Breast epithelium (tissue), 4 donors: Measurements from ENCODE around the gene CEBPB. TPM values are rescaled to one million over a fixed set of nuclear protein-coding genes. Genes with fewer than 3 reads are reported as not detected.

Experiments
- DNase-seq, 2 donors: peaks; one replicate each; pipeline ENCODE4 v3.0.0-alpha.2; 2019; ENCODE audit warnings: low spot score in 2 of 2
- H3K27ac ChIP-seq, 2 donors: fragments of 200-600 bp; sonication (generic) in 1 of 2; one replicate each; pipeline ENCODE4 v1.5.1; 2016 to 2019; ENCODE audit warnings: mild to moderate bottlenecking in 1 of 2
- H3K27me3 ChIP-seq, 2 donors: fragments of 200-600 bp; sonication (generic) in 1 of 2; one replicate each; pipeline versions ENCODE4 v1.5.1 to v1.6.0; 2017 to 2019; ENCODE audit warnings: control low read depth in 1 of 2, mild to moderate bottlenecking in 1 of 2
- H3K36me3 ChIP-seq: fragments of 200-600 bp; one replicate; pipeline ENCODE4 v1.5.1; 2019
- H3K4me1 ChIP-seq, 2 donors: fragments of 200-600 bp; sonication (generic); one replicate each; pipeline ENCODE4 v1.5.1; 2016 to 2019; ENCODE audit warnings: control low read depth in 1 of 2
- H3K4me3 ChIP-seq, 3 donors: fragments of 200-600 bp; sonication (generic); 1 replicate in 2 of 3; 2 replicates in 1 of 3; pipeline ENCODE4 v1.5.1; 2016 to 2019; ENCODE audit warnings: mild to moderate bottlenecking in 3 of 3, moderate library complexity in 2 of 3
- H3K9me3 ChIP-seq, 2 donors: fragments of 200-600 bp; sonication (generic) in 1 of 2; one replicate each; pipeline ENCODE4 v1.5.1; 2016 to 2019; ENCODE audit warnings: control low read depth in 1 of 2
- POLR2A ChIP-seq: fragments of 450-650 bp; IDR thresholded peaks from one replicate; pipeline ENCODE4 v1.6.1; 2016; ENCODE audit warnings: antibody characterized with exemption, mild to moderate bottlenecking, moderate library complexity
- POLR2AphosphoS5 ChIP-seq, 3 donors: sonication (generic); formaldehyde crosslinking; IDR thresholded peaks; one replicate each; pipeline ENCODE4 v1.6.1; 2017; ENCODE audit warnings: antibody characterized with exemption in 3 of 3
- intact Hi-C: fragments of 100-400 bp; cut with DNase I; formaldehyde crosslinking; loops from one replicate; pipeline ENCODE4 v1.15.1; 2023; ENCODE audit warnings: low total_unique reads
- total RNA-seq, 3 donors: library from RNA; depleted of rRNA; stranded (reverse); fragments of >200 nt; gene quantifications; one replicate each; pipeline ENCODE4 v1.1.0, GENCODE V29; 2016
- TF ChIP-seq, protein P1 (sequence below), 3 donors: fragments of 450-650 bp; IDR thresholded peaks; one replicate each; pipeline ENCODE4 v1.5.1; 2016 to 2017; ENCODE audit warnings: antibody characterized with exemption in 3 of 3, mild to moderate bottlenecking in 3 of 3, moderate library complexity in 3 of 3

CEBPB gene
- total RNA-seq, 3 donors from 2014 or later: 137 to 177 (median 149) TPM

DNA sequence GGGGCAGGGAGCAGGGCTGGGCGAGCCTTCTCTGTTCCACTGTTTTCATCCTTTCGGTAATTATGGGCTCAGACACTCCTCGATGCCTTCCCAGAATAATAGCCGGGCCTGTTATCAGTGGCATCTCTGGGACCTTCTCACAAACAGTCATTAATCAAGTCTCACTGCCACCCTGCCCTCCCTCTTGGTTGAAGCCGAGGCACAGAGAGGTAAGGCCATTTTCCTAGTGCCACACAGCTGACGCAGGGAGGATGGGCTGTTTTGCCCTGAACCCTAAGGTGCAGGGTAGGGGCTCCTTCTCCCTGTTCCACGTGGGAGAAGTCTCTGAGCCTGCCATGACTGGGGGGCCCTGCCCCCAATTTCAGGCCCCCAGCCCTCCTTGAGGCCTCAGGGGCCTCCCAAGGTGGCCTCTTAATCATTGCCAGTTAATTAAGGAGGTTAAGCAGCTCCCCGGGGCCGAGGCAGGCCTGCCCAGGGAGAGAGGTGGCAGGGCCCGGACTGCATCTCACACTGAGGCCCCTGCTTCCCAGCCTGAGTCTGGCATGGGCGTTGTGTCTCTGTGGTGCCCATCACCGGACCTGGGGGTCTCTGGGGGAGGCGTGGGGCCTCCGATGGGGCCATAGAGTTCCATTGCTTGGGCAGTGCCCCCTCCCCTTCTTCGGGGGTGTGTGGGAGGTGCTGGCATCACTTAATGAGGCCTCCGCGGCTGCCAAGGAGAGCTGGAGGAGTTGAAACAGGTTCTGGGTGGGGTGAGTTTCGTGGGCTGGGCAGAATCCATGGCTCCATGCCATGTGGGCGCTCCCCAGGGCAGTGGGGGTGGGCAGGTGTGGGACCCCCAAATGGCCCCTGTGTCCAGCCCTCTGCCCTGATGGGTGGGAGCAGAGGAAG lies 42.9 kb downstream of the CEBPB start:
- Histone ChIP-seq H3K27me3 (no peaks in the 10 kb centered on the region), H3K27ac (peak overlapping the region; percentile 63 to 79), H3K4me3 (no peak overlapping the region), H3K36me3 (no peaks in the 10 kb centered on the region), H3K4me1 (peaks cover 0 to 14% of the 10 kb centered on the region in 2 donors), H3K9me3 (no peaks in the 10 kb centered on the region)
- DNase-seq: no peak
- intact Hi-C loops: no loop called here
- TF ChIP-seq POLR2AphosphoS5 (IDR thresholded peaks at IDR 0.05) (no peak), POLR2A (no peak)
- TF ChIP-seq, protein P1, sequence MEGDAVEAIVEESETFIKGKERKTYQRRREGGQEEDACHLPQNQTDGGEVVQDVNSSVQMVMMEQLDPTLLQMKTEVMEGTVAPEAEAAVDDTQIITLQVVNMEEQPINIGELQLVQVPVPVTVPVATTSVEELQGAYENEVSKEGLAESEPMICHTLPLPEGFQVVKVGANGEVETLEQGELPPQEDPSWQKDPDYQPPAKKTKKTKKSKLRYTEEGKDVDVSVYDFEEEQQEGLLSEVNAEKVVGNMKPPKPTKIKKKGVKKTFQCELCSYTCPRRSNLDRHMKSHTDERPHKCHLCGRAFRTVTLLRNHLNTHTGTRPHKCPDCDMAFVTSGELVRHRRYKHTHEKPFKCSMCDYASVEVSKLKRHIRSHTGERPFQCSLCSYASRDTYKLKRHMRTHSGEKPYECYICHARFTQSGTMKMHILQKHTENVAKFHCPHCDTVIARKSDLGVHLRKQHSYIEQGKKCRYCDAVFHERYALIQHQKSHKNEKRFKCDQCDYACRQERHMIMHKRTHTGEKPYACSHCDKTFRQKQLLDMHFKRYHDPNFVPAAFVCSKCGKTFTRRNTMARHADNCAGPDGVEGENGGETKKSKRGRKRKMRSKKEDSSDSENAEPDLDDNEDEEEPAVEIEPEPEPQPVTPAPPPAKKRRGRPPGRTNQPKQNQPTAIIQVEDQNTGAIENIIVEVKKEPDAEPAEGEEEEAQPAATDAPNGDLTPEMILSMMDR (IDR thresholded peaks at IDR 0.05): no peak

DNA sequence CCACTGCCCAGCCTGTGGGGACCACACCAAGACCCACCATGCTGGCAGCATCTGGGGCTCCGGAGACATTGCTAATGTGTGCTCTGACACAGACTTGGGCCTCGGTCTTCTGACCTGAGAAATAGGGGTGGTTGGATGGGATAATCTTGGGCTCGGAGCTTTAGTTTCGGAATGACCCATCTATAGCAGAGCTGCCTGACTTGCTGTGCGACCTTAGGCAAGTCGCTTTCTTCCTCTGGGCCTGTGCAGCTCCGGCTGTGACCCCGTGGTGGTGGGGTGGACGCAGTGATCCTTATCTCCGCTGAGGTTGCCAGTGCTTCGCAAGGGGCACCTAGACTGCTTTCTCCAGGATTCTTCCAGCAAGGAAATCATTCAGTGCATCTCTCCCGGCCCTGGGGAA lies 43.7 kb downstream of the CEBPB start:
- no peak for DNase-seq
- Histone ChIP-seq H3K9me3 (no peaks in the 10 kb centered on the region), H3K36me3 (no peaks in the 10 kb centered on the region), H3K4me3 (no peak overlapping the region), H3K4me1 (peaks cover 0 to 14% of the 10 kb centered on the region in 2 donors), H3K27me3 (no peaks in the 10 kb centered on the region), H3K27ac (peak overlapping the region; percentile 63 to 79)
- TF ChIP-seq, protein P1 (IDR thresholded peaks at IDR 0.05): no peak
- TF ChIP-seq POLR2AphosphoS5 (IDR thresholded peaks at IDR 0.05) (no peak), POLR2A (no peak)
- intact Hi-C loops: no loop called here

DNA sequence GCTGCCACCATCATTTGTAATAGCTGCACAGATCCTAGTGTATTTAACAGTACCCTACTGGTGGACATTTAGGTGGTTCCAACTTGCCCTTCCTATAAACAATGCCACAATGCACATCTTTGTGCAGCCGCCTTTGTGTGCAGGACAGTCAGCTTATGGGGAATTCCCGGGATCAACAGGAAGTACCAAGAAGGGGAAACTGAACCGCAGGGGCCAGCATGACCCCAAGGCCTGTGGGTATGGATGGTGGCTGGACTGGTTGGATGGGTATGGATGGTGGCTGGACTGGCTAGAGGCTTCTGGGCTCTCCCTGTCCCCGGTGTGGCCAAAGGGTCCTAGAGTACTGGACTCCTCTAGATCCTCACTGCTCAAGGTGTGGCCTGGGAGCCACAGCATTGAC lies 46.7 kb downstream of the CEBPB start:
- intact Hi-C loops: no loop called here
- Histone ChIP-seq H3K4me1 (peaks cover 0 to 20% of the 10 kb centered on the region in 2 donors), H3K36me3 (no peaks in the 10 kb centered on the region), H3K27ac (peak overlapping the region; percentile 77 to 79), H3K4me3 (no peak overlapping the region), H3K27me3 (no peaks in the 10 kb centered on the region), H3K9me3 (no peaks in the 10 kb centered on the region)
- TF ChIP-seq POLR2AphosphoS5 (IDR thresholded peaks at IDR 0.05) (peak in 1 of 3 donors; percentile 64), POLR2A (no peak)
- TF ChIP-seq, protein P1 (IDR thresholded peaks at IDR 0.05): peak in 1 of 3 donors; percentile 18
- peak; percentile 63 to 78 for DNase-seq

DNA sequence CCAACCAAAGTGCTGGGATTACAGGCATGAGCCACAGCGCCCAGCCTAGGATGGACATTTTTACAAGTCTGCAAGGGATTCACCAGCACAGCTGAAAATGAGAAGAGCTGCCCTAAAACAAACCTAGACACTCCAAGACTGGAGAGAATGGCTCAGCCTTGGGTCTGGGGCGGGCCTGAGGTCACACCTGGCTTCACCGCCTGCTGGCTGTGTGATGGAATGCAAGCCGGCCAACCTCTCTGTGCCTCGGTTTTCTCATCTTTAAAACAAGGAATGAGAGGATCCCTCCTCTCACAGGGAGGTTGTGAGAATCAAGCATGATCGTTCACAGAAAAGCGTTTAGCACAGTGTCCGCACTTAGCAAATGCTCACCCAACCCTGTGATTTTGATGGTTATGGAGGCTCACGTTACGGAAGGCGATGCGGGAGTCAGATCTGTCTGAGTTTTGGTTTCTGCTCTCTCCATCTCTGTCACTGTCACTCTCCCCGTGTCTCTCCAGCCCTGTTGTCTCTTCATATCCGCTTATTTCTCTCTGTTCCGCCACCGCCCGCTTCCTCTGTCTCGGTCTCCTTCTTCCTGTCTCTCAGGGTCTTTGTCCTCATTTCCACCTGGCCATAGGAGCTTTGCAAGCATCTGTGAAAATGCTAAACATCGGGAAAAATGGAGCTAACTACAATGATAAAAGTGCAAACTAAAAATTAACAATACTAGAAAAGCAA lies 47.6 kb downstream of the CEBPB start:
- H3K9me3 ChIP-seq: no peaks in the 10 kb centered on the region
- peak overlapping the region; percentile 77 to 79 for H3K27ac ChIP-seq
- TF ChIP-seq, protein P1 (IDR thresholded peaks at IDR 0.05): no peak
- TF ChIP-seq POLR2A (no peak), POLR2AphosphoS5 (IDR thresholded peaks at IDR 0.05) (no peak)
- no peaks in the 10 kb centered on the region for H3K36me3 ChIP-seq
- peaks cover 0 to 22% of the 10 kb centered on the region in 2 donors for H3K4me1 ChIP-seq
- H3K4me3 ChIP-seq: no peak overlapping the region
- intact Hi-C loops: no loop called here
- DNase-seq: no peak
- no peaks in the 10 kb centered on the region for H3K27me3 ChIP-seq

DNA sequence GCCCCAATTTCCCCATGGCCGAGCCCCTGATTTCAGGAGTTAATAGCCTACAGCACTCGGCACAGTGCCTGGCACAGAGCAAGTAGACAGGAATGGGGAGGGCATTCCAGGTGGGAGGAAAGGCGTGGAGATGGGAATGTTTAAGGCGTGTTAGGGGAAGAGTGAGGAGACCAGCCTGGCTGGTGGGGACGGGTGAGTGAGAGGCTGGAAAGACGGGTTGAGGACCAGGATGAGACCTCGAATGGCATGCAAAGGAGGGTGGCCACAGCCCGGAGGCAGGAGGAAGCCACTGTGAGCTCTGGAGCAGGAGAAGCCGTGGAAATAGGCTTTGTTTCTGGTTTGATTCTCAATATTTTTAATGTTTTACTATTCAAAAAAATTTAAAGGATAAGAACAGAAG lies 49.5 kb downstream of the CEBPB start:
- H3K36me3 ChIP-seq: no peaks in the 10 kb centered on the region
- TF ChIP-seq POLR2AphosphoS5 (IDR thresholded peaks at IDR 0.05) (no peak), POLR2A (no peak)
- TF ChIP-seq, protein P1 (IDR thresholded peaks at IDR 0.05): no peak
- H3K9me3 ChIP-seq: no peaks in the 10 kb centered on the region
- DNase-seq: peak in 1 of 2 donors; percentile 48
- H3K27me3 ChIP-seq: no peaks in the 10 kb centered on the region
- intact Hi-C loops: no loop called here
- H3K27ac ChIP-seq: peak overlapping the region; percentile 92 to 94
- no peak overlapping the region for H3K4me3 ChIP-seq
- peaks cover 0 to 23% of the 10 kb centered on the region in 2 donors for H3K4me1 ChIP-seq
